Astrocyte (in vitro differentiated cells and primary cell): ENCODE measurements around the gene SPOPL. TPM values are rescaled to one million over a fixed set of nuclear protein-coding genes. Genes with fewer than 3 reads are reported as not detected.
"Not testable (repeated sequence)": the region's sequence is repeated elsewhere in the genome, so short reads cannot be mapped to it uniquely, and the experiment has no call there.

Experiments
- DNase-seq: peaks from one replicate; pipeline ENCODE4 v3.0.0-alpha.2; 2010; ENCODE audit warnings: low read depth
- FAIRE-seq: peaks from 2 replicates; lab custom pipeline; 2011; peaks lifted over from hg19 to GRCh38; lab: Jason Lieb, UNC
- H2AFZ ChIP-seq: 2 replicates; pipeline ENCODE4 v1.6.0; 2012; ENCODE audit warnings: low read depth, low read length, inconsistent platforms
- H3K27ac ChIP-seq: 2 replicates; pipeline ENCODE4 v1.5.1; 2011; ENCODE audit warnings: low read depth, low read length, inconsistent platforms
- H3K27me3 ChIP-seq: 2 replicates; pipeline ENCODE4 v1.6.0; 2011; ENCODE audit warnings: low read length, inconsistent platforms; ENCODE audit not compliant: insufficient read depth
- H3K36me3 ChIP-seq: 2 replicates; pipeline ENCODE4 v1.5.1; 2011; ENCODE audit warnings: low read length, inconsistent platforms; ENCODE audit not compliant: insufficient read depth
- H3K4me1 ChIP-seq: 2 replicates; pipeline ENCODE4 v1.5.1; 2011; ENCODE audit warnings: low read length, inconsistent platforms; ENCODE audit not compliant: insufficient read depth
- H3K4me2 ChIP-seq: 2 replicates; pipeline ENCODE4 v1.6.0; 2012; ENCODE audit warnings: low read length, inconsistent platforms
- H3K4me3 ChIP-seq: 2 replicates; pipeline ENCODE4 v1.5.1; 2011; ENCODE audit warnings: low read depth, mild to moderate bottlenecking, low read length, inconsistent platforms; ENCODE audit not compliant: insufficient read depth
- H3K79me2 ChIP-seq: 2 replicates; pipeline ENCODE4 v1.6.0; 2012; ENCODE audit warnings: mild to moderate bottlenecking, low read length, inconsistent platforms; ENCODE audit not compliant: insufficient read depth
- H3K9ac ChIP-seq: 2 replicates; pipeline ENCODE4 v1.6.0; 2012; ENCODE audit warnings: mild to moderate bottlenecking, low read length, inconsistent platforms
- H3K9me3 ChIP-seq: 2 replicates; pipeline ENCODE4 v1.5.1; 2012; ENCODE audit warnings: low read depth, mild to moderate bottlenecking, low read length, inconsistent platforms; ENCODE audit not compliant: insufficient read depth
- H4K20me1 ChIP-seq: 2 replicates; pipeline ENCODE4 v1.6.0; 2012; ENCODE audit warnings: low read length, inconsistent platforms; ENCODE audit not compliant: insufficient read depth
- H3K27ac Mint-ChIP-seq: one replicate; pipeline ENCODE4 v1.8.0; 2021; ENCODE audit warnings: mild to moderate bottlenecking, mixed read lengths; ENCODE audit not compliant: unreplicated experiment
- H3K27me3 Mint-ChIP-seq: one replicate; pipeline ENCODE4 v1.8.0; 2021; ENCODE audit warnings: low read depth, mixed read lengths; ENCODE audit not compliant: unreplicated experiment
- H3K36me3 Mint-ChIP-seq: one replicate; pipeline ENCODE4 v1.8.0; 2021; ENCODE audit warnings: low read depth, mixed read lengths; ENCODE audit not compliant: unreplicated experiment
- H3K4me1 Mint-ChIP-seq: one replicate; pipeline ENCODE4 v1.8.0; 2021; ENCODE audit warnings: low read depth, mixed read lengths; ENCODE audit not compliant: unreplicated experiment
- H3K4me3 Mint-ChIP-seq: one replicate; pipeline ENCODE4 v1.8.0; 2021; ENCODE audit warnings: mild to moderate bottlenecking, moderate library complexity, mixed read lengths; ENCODE audit not compliant: unreplicated experiment
- H3K9me3 Mint-ChIP-seq: one replicate; pipeline ENCODE4 v1.8.0; 2021; ENCODE audit warnings: mild to moderate bottlenecking, mixed read lengths; ENCODE audit not compliant: unreplicated experiment
- CTCF ChIP-seq: IDR thresholded peaks from 2 replicates; pipeline ENCODE4 v1.5.1; 2011; ENCODE audit warnings: low read depth, mild to moderate bottlenecking, inconsistent platforms, low read length, moderate library complexity; ENCODE audit not compliant: insufficient read depth
- EZH2 ChIP-seq: IDR thresholded peaks from 2 replicates; pipeline ENCODE4 v1.6.1; 2012; ENCODE audit warnings: mild to moderate bottlenecking, low read length, inconsistent platforms; ENCODE audit not compliant: insufficient read depth
- total RNA-seq: library from RNA; stranded (reverse); gene quantifications from 2 replicates; pipeline ENCODE4 v1.2.1, GENCODE V29; 2021

The SPOPL gene
- total RNA-seq, 1 donor from 2014 or later = 23.2 TPM

DNA sequence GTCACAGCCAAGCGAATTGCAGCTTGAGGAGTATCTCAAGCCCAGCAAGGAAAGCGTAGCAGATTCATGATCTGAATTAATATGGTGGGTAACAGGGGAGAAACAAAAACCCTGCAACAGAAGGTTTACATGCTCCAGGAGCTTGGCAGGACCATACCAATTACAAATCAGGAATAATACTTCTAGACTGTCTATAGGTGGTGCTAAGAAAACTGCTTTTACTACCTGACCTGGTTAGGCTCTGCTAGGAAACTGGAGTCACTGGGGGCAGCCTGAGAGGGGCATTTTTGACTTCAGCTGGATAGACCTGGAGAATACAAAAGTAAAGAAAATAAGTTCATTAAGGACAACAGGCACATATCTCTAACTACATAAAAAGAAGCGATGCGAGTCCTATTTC, 24.6 kb upstream of the SPOPL start:
- TF ChIP-seq EZH2 (no peak), CTCF (no peak)
- no peak overlapping the region for H3K4me2 ChIP-seq
- no peaks in the 10 kb centered on the region for H3K36me3 ChIP-seq
- no peaks in the 10 kb centered on the region for H3K9me3 Mint-ChIP-seq
- DNase-seq (no peak), FAIRE-seq (no peak)
- no peaks in the 10 kb centered on the region for H3K36me3 Mint-ChIP-seq
- H3K4me1 Mint-ChIP-seq = peaks cover 1% of the 10 kb centered on the region
- H3K4me3 Mint-ChIP-seq = no peak overlapping the region
- no peak overlapping the region for H3K27ac Mint-ChIP-seq
- no peaks in the 10 kb centered on the region for H3K9me3 ChIP-seq
- H3K4me1 ChIP-seq = no peaks in the 10 kb centered on the region
- H3K4me3 ChIP-seq = no peak overlapping the region
- no peaks in the 10 kb centered on the region for H3K27me3 ChIP-seq
- no peaks in the 10 kb centered on the region for H3K79me2 ChIP-seq
- no peak overlapping the region for H3K27ac ChIP-seq
- no peaks in the 10 kb centered on the region for H3K27me3 Mint-ChIP-seq
- no peaks in the 10 kb centered on the region for H4K20me1 ChIP-seq
- no peak overlapping the region for H3K9ac ChIP-seq
- H2AFZ ChIP-seq = no peak overlapping the region

DNA sequence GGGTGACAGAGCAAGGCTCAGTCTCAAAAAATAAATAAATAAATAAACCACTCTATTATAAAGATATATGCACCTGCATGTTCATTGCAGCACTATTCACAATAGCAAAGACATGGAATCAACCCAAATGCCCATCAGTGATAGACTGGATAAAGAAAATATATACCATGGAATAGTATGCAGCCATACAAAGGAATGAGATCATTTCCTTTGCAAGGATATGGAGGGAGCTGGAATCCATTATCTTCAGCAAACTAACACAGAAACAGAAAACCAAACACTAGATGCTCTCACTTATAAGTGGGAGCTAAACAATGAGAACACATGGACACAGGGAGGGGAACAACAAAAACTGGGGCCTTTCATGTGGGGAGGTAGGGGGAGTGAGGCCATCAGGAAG, 18.8 kb upstream of the SPOPL start:
- not testable (repeated sequence) for H2AFZ ChIP-seq, H3K4me3 Mint-ChIP-seq, H3K4me3 ChIP-seq, H3K9me3 ChIP-seq, H3K4me1 Mint-ChIP-seq, H4K20me1 ChIP-seq, H3K27me3 ChIP-seq, H3K9ac ChIP-seq, H3K36me3 Mint-ChIP-seq, H3K4me2 ChIP-seq, H3K27ac ChIP-seq, H3K27ac Mint-ChIP-seq, DNase-seq, H3K4me1 ChIP-seq, H3K27me3 Mint-ChIP-seq, H3K9me3 Mint-ChIP-seq, H3K79me2 ChIP-seq, FAIRE-seq, H3K36me3 ChIP-seq

DNA sequence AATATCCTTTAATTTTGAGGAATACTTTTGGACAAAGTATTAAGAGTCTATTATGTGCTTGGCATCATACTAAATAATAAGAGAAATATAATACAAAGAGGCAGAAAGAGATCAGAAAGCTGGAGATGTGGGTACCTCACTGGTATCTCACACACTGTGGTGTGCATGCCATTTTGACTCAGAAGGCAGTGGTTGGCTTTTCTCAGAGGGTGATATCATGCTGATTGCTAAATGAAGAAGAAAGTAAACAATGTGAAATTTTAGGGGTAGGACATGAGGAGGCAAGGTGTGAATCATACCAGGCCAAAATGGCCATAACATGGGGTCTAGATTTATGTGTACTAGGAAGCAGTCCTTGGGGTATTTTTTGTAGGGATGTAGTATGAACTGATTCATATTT, 16.6 kb upstream of the SPOPL start:
- Mint-ChIP-seq H3K27me3 (no peaks in the 10 kb centered on the region), H3K4me3 (no peak overlapping the region), H3K27ac (no peak overlapping the region), H3K9me3 (peaks cover 4% of the 10 kb centered on the region), H3K36me3 (no peaks in the 10 kb centered on the region), H3K4me1 (no peaks in the 10 kb centered on the region)
- no peak for TF ChIP-seq CTCF
- no peak for TF ChIP-seq EZH2
- H3K27ac ChIP-seq = no peak overlapping the region
- DNase-seq (no peak), FAIRE-seq (no peak)
- no peak overlapping the region for H3K4me3 ChIP-seq
- no peaks in the 10 kb centered on the region for H4K20me1 ChIP-seq
- H3K9ac ChIP-seq = no peak overlapping the region
- no peaks in the 10 kb centered on the region for H3K9me3 ChIP-seq
- no peak overlapping the region for H2AFZ ChIP-seq
- no peaks in the 10 kb centered on the region for H3K27me3 ChIP-seq
- no peaks in the 10 kb centered on the region for H3K4me1 ChIP-seq
- H3K36me3 ChIP-seq = no peaks in the 10 kb centered on the region
- no peak overlapping the region for H3K4me2 ChIP-seq
- no peaks in the 10 kb centered on the region for H3K79me2 ChIP-seq
